MCF 10A (cell line): ENCODE data around the gene TSPAN4. TPM values are rescaled to one million over a fixed set of nuclear protein-coding genes. Genes with fewer than 3 reads are reported as not detected.

Source experiments
- BruUV-seq: library from RNA; stranded (reverse); fragments of 400-500 nt; replicated peaks from 2 replicates; lab custom pipeline; 2021; lab: Mats Ljungman, UMichigan
- CTCF ChIA-PET: fragments of 300-600 bp; sonication (Branson Sonifier 250); formaldehyde crosslinking; extraction: SDS; loops from one replicate; lab custom pipeline; 2021; ENCODE audit warnings: antibody characterized with exemption, inconsistent platforms; lab: Yijun Ruan, JAX
- POLR2A ChIA-PET: fragments of 300-600, 350-650 bp; sonication (Branson Sonifier 250); formaldehyde crosslinking; extraction: SDS; loops from one replicate; lab custom pipeline; 2020; ENCODE audit warnings: antibody characterized with exemption, inconsistent platforms; lab: Yijun Ruan, JAX
- DNase-seq: peaks from one replicate; pipeline ENCODE4 v3.0.0-alpha.2; 2018; ENCODE audit not compliant: unreplicated experiment
- H3K27ac Mint-ChIP-seq: one replicate; pipeline ENCODE4 v1.8.0; 2022; ENCODE audit warnings: mild to moderate bottlenecking, low read depth, mixed read lengths; ENCODE audit not compliant: unreplicated experiment
- H3K27me3 Mint-ChIP-seq: one replicate; pipeline ENCODE4 v1.8.0; 2022; ENCODE audit warnings: mixed read lengths; ENCODE audit not compliant: insufficient read depth, unreplicated experiment
- H3K36me3 Mint-ChIP-seq: one replicate; pipeline ENCODE4 v1.8.0; 2022; ENCODE audit warnings: mild to moderate bottlenecking, moderate library complexity, mixed read lengths; ENCODE audit not compliant: insufficient read depth, unreplicated experiment
- H3K4me1 Mint-ChIP-seq: one replicate; pipeline ENCODE4 v1.8.0; 2022; ENCODE audit warnings: mixed read lengths; ENCODE audit not compliant: insufficient read depth, unreplicated experiment
- H3K4me3 Mint-ChIP-seq: one replicate; pipeline ENCODE4 v1.8.0; 2022; ENCODE audit warnings: mild to moderate bottlenecking, moderate library complexity, mixed read lengths; ENCODE audit not compliant: unreplicated experiment
- H3K9me3 Mint-ChIP-seq: one replicate; pipeline ENCODE4 v1.8.0; 2022; ENCODE audit warnings: mixed read lengths; ENCODE audit not compliant: unreplicated experiment
- CTCF ChIP-seq: fragments of 200-600 bp; IDR thresholded peaks from one replicate; pipeline ENCODE4 v1.8.0; 2022; ENCODE audit warnings: antibody characterized with exemption, mild to moderate bottlenecking; ENCODE audit not compliant: unreplicated experiment
- intact Hi-C: fragments of 100-400 bp; cut with micrococcal nuclease; formaldehyde crosslinking; loops from 2 replicates; pipeline ENCODE4 v1.14.1; 2022
- total RNA-seq: library from RNA; stranded (reverse); gene quantifications from 2 replicates; pipeline ENCODE4 v1.2.3, GENCODE V29; 2022

TSPAN4 gene
- total RNA-seq, 1 experiment from 2014 or later: 148 TPM

GRCh38 chr11:854601-855329 is 12.1 kb downstream of the TSPAN4 start:
- Mint-ChIP-seq H3K27ac (no peak overlapping the region), H3K27me3 (no peaks in the 10 kb centered on the region), H3K4me3 (no peak overlapping the region), H3K36me3 (peaks cover 19% of the 10 kb centered on the region), H3K9me3 (no peaks in the 10 kb centered on the region), H3K4me1 (no peaks in the 10 kb centered on the region)
- DNase-seq: no peak
- ChIA-PET POLR2A (no interaction called here), CTCF (no interaction called here)
- no peak for TF ChIP-seq CTCF
- no TSS peak for BruUV-seq
- intact Hi-C loops: no loop called here

GRCh38 chr11:855330-855674 is 12.7 kb downstream of the TSPAN4 start:
- Mint-ChIP-seq H3K27ac (no peak overlapping the region), H3K9me3 (no peaks in the 10 kb centered on the region), H3K4me3 (no peak overlapping the region), H3K27me3 (no peaks in the 10 kb centered on the region), H3K36me3 (peaks cover 14% of the 10 kb centered on the region), H3K4me1 (no peaks in the 10 kb centered on the region)
- ChIA-PET POLR2A (no interaction called here), CTCF (no interaction called here)
- DNase-seq: no peak
- no TSS peak for BruUV-seq
- intact Hi-C loops: no loop called here
- TF ChIP-seq CTCF: no peak

GRCh38 chr11:855796-856195 is 13.1 kb downstream of the TSPAN4 start:
- Mint-ChIP-seq H3K4me1 (no peaks in the 10 kb centered on the region), H3K36me3 (peaks cover 12% of the 10 kb centered on the region), H3K9me3 (no peaks in the 10 kb centered on the region), H3K27ac (no peak overlapping the region), H3K27me3 (no peaks in the 10 kb centered on the region), H3K4me3 (no peak overlapping the region)
- BruUV-seq: no TSS peak
- intact Hi-C loops: no loop called here
- DNase-seq: no peak
- TF ChIP-seq CTCF: no peak
- ChIA-PET POLR2A (interaction anchor here (1.4 kb wide), 1 partner anchor 8 kb away, joined by 4 read pairs; no protein-coding TSS in a partner anchor), CTCF (interaction anchor here (1.3 kb wide), 1 partner anchor 8 kb away, joined by 4 read pairs; no protein-coding TSS in a partner anchor)

GRCh38 chr11:856397-856796 is 13.7 kb downstream of the TSPAN4 start:
- H3K36me3 Mint-ChIP-seq: peaks cover 14% of the 10 kb centered on the region
- no peaks in the 10 kb centered on the region for H3K4me1 Mint-ChIP-seq
- no peaks in the 10 kb centered on the region for H3K9me3 Mint-ChIP-seq
- TF ChIP-seq CTCF: no peak
- no peak overlapping the region for H3K27ac Mint-ChIP-seq
- no TSS peak for BruUV-seq
- no peaks in the 10 kb centered on the region for H3K27me3 Mint-ChIP-seq
- DNase-seq: no peak
- ChIA-PET POLR2A (interaction anchor here (0.6 to 1.4 kb wide), 3 partner anchors 9 to 394 kb away, joined by 3 to 4 read pairs (median 3); no protein-coding TSS in a partner anchor), CTCF (interaction anchor here (1.3 kb wide), 1 partner anchor 8 kb away, joined by 4 read pairs; no protein-coding TSS in a partner anchor)
- H3K4me3 Mint-ChIP-seq: no peak overlapping the region
- intact Hi-C loops: no loop called here
